ENCODE measurements around the gene ZNF133. TPM values are rescaled to one million over a fixed set of nuclear protein-coding genes. Genes with fewer than 3 reads are reported as not detected.
A peak's percentile ranks its signal among the peaks of the same experiment; 100 is the strongest.

The ZNF133 gene
- total RNA-seq, 1 donor from 2014 or later = 16.1 TPM

GRCh38 chr20:18284805-18285533 is 3.4 kb upstream of the ZNF133 start:
- TF ChIP-seq CTCF (conservative IDR thresholded peaks at IDR 0.05; ENCODE audit: low read depth, low read length) = no peak
- no peak overlapping the region for H3K4me3 ChIP-seq (ENCODE audit: low read depth, low read length)
- DNase-seq (ENCODE audit: low read depth) = no peak

GRCh38 chr20:18287546-18287914 is 797 bp upstream of the ZNF133 start:
- TF ChIP-seq CTCF (conservative IDR thresholded peaks at IDR 0.05; ENCODE audit: low read depth, low read length) = no peak
- H3K4me3 ChIP-seq (ENCODE audit: low read depth, low read length) = peak overlapping the region; percentile 94
- no peak for DNase-seq (ENCODE audit: low read depth)

GRCh38 chr20:18288749-18289267 is 481 bp downstream of the ZNF133 start:
- H3K4me3 ChIP-seq (ENCODE audit: low read depth, low read length) = peak overlapping the region; percentile 94
- TF ChIP-seq CTCF (conservative IDR thresholded peaks at IDR 0.05; ENCODE audit: low read depth, low read length) = no peak
- DNase-seq (ENCODE audit: low read depth) = no peak

GRCh38 chr20:18289306-18289705 is 979 bp downstream of the ZNF133 start:
- no peak for TF ChIP-seq CTCF (conservative IDR thresholded peaks at IDR 0.05; ENCODE audit: low read depth, low read length)
- peak overlapping the region; percentile 94 for H3K4me3 ChIP-seq (ENCODE audit: low read depth, low read length)
- no peak for DNase-seq (ENCODE audit: low read depth)

GRCh38 chr20:18299364-18299763 is 11.0 kb downstream of the ZNF133 start:
- no peak for DNase-seq (ENCODE audit: low read depth)
- no peak for TF ChIP-seq CTCF (conservative IDR thresholded peaks at IDR 0.05; ENCODE audit: low read depth, low read length)
- no peak overlapping the region for H3K4me3 ChIP-seq (ENCODE audit: low read depth, low read length)

GRCh38 chr20:18304618-18305017 is 16.3 kb downstream of the ZNF133 start:
- no peak for DNase-seq (ENCODE audit: low read depth)
- H3K4me3 ChIP-seq (ENCODE audit: low read depth, low read length) = no peak overlapping the region
- peak; percentile 41 for TF ChIP-seq CTCF (conservative IDR thresholded peaks at IDR 0.05; ENCODE audit: low read depth, low read length)

GRCh38 chr20:18307301-18307700 is 19.0 kb downstream of the ZNF133 start:
- DNase-seq (ENCODE audit: low read depth) = no peak
- H3K4me3 ChIP-seq (ENCODE audit: low read depth, low read length) = no peak overlapping the region
- no peak for TF ChIP-seq CTCF (conservative IDR thresholded peaks at IDR 0.05; ENCODE audit: low read depth, low read length)

Measured in epithelial cell of proximal tubule (primary cell).